Measurements from ENCODE around the gene SNTA1. TPM values are rescaled to one million over a fixed set of nuclear protein-coding genes. Genes with fewer than 3 reads are reported as not detected.
A peak's percentile ranks its signal among the peaks of the same experiment; 100 is the strongest.
"Not testable (repeated sequence)": the region's sequence is repeated elsewhere in the genome, so short reads cannot be mapped to it uniquely, and the experiment has no call there.

The SNTA1 gene
- total RNA-seq, 1 donor from 2014 or later, result 68.1 TPM

DNA sequence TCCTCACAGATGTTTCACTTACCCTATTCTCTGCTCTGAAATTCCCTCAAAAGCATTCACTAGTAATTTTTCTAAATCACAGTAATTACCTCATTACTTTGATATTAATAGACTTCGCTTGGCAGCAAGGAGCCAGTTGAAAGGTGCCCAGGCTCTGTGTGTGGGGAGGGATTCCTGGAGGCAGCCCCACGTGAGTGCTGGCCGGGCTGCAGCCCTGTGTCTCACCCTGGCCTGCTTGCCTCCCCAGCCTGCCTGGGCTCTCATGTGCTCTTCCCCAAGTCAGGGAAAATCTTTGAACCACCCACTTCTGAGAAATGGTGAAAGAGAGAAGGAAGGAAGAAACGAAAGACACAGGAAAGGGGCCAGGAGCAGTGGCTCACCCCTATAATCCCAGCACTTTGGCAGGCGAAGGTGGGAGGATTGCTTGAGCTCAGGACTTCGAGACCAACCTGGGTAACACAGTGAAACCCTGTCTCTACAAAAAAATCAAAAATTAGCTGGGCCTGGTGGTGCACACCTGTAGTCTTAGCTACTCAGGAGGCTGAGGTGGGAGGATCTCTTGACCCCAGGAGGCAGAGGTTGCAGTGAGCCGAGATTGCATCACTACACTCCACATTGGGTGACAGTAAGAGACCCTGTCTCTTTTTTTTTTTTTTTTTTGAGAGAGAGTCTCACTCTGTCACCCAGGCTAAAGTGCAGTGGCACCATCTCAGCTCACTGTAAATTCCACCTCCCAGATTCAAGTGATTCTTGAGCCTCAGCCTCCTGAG lies 20.0 kb upstream of the SNTA1 start:
- TF ChIP-seq, protein P1, sequence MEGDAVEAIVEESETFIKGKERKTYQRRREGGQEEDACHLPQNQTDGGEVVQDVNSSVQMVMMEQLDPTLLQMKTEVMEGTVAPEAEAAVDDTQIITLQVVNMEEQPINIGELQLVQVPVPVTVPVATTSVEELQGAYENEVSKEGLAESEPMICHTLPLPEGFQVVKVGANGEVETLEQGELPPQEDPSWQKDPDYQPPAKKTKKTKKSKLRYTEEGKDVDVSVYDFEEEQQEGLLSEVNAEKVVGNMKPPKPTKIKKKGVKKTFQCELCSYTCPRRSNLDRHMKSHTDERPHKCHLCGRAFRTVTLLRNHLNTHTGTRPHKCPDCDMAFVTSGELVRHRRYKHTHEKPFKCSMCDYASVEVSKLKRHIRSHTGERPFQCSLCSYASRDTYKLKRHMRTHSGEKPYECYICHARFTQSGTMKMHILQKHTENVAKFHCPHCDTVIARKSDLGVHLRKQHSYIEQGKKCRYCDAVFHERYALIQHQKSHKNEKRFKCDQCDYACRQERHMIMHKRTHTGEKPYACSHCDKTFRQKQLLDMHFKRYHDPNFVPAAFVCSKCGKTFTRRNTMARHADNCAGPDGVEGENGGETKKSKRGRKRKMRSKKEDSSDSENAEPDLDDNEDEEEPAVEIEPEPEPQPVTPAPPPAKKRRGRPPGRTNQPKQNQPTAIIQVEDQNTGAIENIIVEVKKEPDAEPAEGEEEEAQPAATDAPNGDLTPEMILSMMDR (IDR thresholded peaks at IDR 0.05), result no peak
- Mint-ChIP-seq H3K27ac (ENCODE audit: unreplicated experiment) (no peak overlapping the region), H3K4me3 (ENCODE audit: unreplicated experiment) (no peak overlapping the region), H3K9me3 (ENCODE audit: low read depth) (no peaks in the 10 kb centered on the region), H3K36me3 (ENCODE audit: low read depth) (no peaks in the 10 kb centered on the region), H3K4me1 (ENCODE audit: low read depth) (no peaks in the 10 kb centered on the region), H3K27me3 (ENCODE audit: low read depth) (peaks cover 7% of the 10 kb centered on the region)
- no peak for DNase-seq (ENCODE audit: low spot score)

DNA sequence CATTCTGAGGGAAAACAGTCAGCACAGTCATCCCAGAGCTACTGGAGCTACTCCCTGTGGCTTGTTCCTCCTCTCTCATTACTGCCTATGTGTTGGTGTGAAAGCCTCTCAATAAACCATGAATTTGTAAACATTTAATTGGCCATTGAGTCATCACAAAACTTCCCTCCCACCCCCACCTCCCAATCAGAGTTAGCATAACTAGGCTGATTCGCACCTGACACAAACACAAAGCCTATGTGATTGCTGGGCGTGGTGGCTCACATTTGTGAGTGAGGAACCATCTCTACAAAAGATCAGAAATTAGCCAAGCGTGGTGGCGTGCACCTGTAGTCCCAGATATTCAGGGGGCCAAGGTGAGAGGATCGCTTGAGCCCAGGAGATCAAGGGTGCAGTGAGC lies 17.1 kb upstream of the SNTA1 start:
- peaks cover 5% of the 10 kb centered on the region for H3K27me3 Mint-ChIP-seq (ENCODE audit: low read depth)
- no peaks in the 10 kb centered on the region for H3K36me3 Mint-ChIP-seq (ENCODE audit: low read depth)

DNA sequence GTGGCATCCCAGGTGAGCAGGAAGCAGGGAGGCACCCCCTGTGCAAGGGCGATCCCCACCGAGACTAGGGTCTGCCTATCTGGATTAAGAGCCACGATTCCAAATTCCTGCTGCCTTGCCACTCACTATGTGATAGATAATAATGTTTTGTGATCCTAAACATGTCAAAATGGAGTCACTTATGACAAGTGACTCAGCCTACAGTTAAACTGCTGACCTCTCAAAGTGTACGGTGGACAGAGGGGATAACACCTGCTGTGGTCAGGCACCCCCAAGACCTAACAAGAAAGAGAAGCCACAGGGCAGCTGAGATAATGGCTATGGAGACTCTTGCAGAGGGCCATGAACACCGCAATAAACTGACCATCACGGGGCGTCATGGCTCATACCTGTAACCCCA lies 16.0 kb upstream of the SNTA1 start:
- H3K9me3 Mint-ChIP-seq (ENCODE audit: low read depth), result no peaks in the 10 kb centered on the region
- no peak overlapping the region for H3K4me3 Mint-ChIP-seq (ENCODE audit: unreplicated experiment)
- DNase-seq (ENCODE audit: low spot score), result no peak
- H3K36me3 Mint-ChIP-seq (ENCODE audit: low read depth), result no peaks in the 10 kb centered on the region
- H3K4me1 Mint-ChIP-seq (ENCODE audit: low read depth), result no peaks in the 10 kb centered on the region
- peaks cover 5% of the 10 kb centered on the region for H3K27me3 Mint-ChIP-seq (ENCODE audit: low read depth)
- TF ChIP-seq, protein P1 (IDR thresholded peaks at IDR 0.05), result no peak
- H3K27ac Mint-ChIP-seq (ENCODE audit: unreplicated experiment), result no peak overlapping the region

More for the DNA sequence above, 17.1 kb upstream of the SNTA1 start:
- Mint-ChIP-seq H3K4me3 (ENCODE audit: unreplicated experiment) (no peak overlapping the region), H3K9me3 (ENCODE audit: low read depth) (no peaks in the 10 kb centered on the region), H3K27ac (ENCODE audit: unreplicated experiment) (no peak overlapping the region), H3K4me1 (ENCODE audit: low read depth) (no peaks in the 10 kb centered on the region)
- TF ChIP-seq, protein P1 (IDR thresholded peaks at IDR 0.05), result no peak
- DNase-seq (ENCODE audit: low spot score), result no peak

DNA sequence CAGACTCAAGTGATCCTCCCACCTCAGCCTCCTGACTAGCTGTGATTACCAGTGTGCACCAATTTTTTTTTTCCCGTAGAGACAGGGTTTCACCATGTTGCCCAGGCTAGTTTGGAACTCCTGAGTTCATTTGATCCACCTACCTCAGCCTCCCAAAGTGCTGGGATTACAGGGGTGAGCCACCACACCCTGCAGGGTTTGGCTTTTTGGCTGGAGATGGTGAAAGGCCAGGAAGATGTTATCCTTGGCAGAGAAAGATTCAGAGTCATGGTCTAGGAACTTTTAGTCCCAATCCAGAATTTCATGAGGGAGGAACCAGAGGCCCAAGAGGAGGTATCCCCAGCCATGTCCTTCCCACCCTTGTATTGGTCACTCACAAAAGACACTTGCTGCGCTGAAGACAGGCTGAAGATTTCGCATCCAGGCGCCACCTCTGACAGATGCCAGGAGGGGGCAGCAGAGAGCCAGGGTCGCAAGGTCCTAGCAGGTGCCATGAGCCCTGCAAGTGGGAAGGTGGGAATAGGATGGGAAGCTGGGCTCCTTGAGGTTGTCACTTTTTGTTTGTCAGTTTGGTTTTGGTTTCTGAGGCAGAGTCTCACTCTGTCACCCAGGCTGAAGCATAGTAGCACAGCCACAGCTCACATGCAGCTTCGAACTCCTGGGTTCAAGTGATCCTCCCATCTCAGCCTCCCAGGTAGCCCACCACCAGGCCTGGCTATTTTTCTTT lies 13.5 kb upstream of the SNTA1 start:
- not testable (repeated sequence) for H3K36me3 Mint-ChIP-seq (ENCODE audit: low read depth); H3K4me3 Mint-ChIP-seq (ENCODE audit: unreplicated experiment); H3K4me1 Mint-ChIP-seq (ENCODE audit: low read depth); H3K9me3 Mint-ChIP-seq (ENCODE audit: low read depth); DNase-seq (ENCODE audit: low spot score); H3K27ac Mint-ChIP-seq (ENCODE audit: unreplicated experiment); H3K27me3 Mint-ChIP-seq (ENCODE audit: low read depth)
- TF ChIP-seq, protein P1 (IDR thresholded peaks at IDR 0.05), result peak; percentile 96

DNA sequence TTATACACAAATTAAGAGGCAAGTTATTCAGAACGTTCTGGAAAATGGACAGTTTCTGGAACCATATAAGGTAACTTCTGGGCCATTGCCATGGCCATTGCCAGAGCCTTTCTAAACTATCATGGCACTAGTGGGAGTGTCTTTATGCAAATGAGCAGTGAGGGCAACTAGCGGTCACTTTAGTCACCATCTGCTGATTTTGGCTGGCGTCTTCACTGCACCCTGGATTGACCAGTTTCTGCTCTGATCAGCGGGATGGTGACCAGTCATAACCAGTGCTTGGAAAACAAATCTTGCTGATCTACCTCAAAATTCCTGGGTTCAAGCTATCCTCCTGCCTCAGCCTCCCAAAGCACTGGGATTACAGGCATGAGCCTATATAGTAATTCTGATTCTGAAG lies 7.3 kb upstream of the SNTA1 start:
- H3K27ac Mint-ChIP-seq (ENCODE audit: unreplicated experiment), result no peak overlapping the region
- no peaks in the 10 kb centered on the region for H3K4me1 Mint-ChIP-seq (ENCODE audit: low read depth)
- TF ChIP-seq, protein P1 (IDR thresholded peaks at IDR 0.05), result no peak
- H3K9me3 Mint-ChIP-seq (ENCODE audit: low read depth), result peaks cover 3% of the 10 kb centered on the region
- H3K4me3 Mint-ChIP-seq (ENCODE audit: unreplicated experiment), result no peak overlapping the region
- H3K36me3 Mint-ChIP-seq (ENCODE audit: low read depth), result peaks cover 2% of the 10 kb centered on the region
- H3K27me3 Mint-ChIP-seq (ENCODE audit: low read depth), result no peaks in the 10 kb centered on the region
- DNase-seq (ENCODE audit: low spot score), result no peak

All from chondrocyte (in vitro differentiated cells).